ENCODE data around the gene RAB3IL1.

RAB3IL1 gene

DNA sequence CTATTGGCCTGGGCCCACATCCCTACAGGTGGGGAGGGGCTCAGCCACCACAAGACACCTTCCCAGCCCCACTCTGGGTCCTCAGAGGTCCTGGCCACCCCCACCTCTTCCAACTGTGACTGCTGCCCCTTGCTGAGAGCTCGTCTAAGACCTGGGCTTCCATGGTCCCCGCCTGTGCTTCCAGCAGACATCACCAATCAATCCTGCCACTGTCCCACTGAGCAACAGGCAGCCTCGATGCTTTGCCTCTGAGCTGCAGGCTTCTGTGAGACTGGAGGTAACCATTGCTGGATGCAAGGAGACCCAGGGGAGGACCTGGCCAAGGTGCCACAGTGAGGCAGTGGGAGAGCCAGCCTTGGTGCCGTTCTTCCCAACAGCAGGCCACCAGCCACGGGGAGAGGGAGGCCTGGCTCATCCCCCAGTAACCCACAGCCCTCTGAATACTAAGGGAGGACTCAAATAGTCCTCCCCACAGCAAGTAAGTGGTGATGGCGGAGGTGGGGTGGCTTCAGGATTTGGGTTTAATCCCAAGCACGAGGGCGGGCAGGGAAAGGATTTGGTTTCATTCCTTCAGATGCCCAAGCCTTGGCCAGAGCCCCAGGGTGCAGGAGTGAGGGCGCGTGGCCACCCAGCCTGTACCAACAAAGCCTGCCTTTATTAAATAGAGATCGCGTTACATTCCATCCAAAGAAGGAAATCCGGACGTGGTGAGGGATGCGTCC lies 20.5 kb downstream of the RAB3IL1 start:
- Histone ChIP-seq H3K36me3 (ENCODE audit: control insufficient read depth, insufficient read depth, low read length) (no peaks in the 10 kb centered on the region), H3K4me1 (ENCODE audit: control insufficient read depth, insufficient read depth, low read length) (peaks cover 8% of the 10 kb centered on the region), H3K4me3 (ENCODE audit: insufficient read depth, low read depth, low read length) (no peak overlapping the region), H3K27ac (ENCODE audit: insufficient read depth, low read depth, low read length, poor library complexity, severe bottlenecking) (peak overlapping the region; percentile 13), H3K9me3 (ENCODE audit: control insufficient read depth, low read length) (no peaks in the 10 kb centered on the region), H3K27me3 (ENCODE audit: control insufficient read depth, insufficient read depth, low read length, poor library complexity, severe bottlenecking) (peaks cover 14% of the 10 kb centered on the region)
- WGBS, 2 experiments: 85 to 88% methylated on average over 15 of the region's 15 CpGs

DNA sequence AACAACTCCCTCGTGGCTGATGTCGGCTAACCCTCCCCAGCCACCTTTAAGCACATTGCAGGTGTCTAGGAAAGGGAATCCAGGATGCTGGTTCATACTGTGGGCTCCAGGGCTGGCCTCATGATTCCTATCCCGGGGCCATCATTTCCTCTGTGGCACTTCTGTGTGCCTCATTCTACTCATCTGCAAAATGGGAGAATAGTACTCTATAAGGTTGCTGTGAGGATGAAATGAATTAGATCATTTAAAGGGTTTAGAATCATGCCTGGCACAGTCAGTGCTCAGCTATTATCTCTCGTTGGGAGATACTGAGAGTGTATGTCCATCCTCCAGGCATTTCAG lies 21.7 kb downstream of the RAB3IL1 start:
- Histone ChIP-seq H3K9me3 (ENCODE audit: control insufficient read depth, low read length) (no peaks in the 10 kb centered on the region), H3K36me3 (ENCODE audit: control insufficient read depth, insufficient read depth, low read length) (no peaks in the 10 kb centered on the region), H3K4me1 (ENCODE audit: control insufficient read depth, insufficient read depth, low read length) (peaks cover 12% of the 10 kb centered on the region), H3K4me3 (ENCODE audit: insufficient read depth, low read depth, low read length) (no peak overlapping the region), H3K27ac (ENCODE audit: insufficient read depth, low read depth, low read length, poor library complexity, severe bottlenecking) (no peak overlapping the region), H3K27me3 (ENCODE audit: control insufficient read depth, insufficient read depth, low read length, poor library complexity, severe bottlenecking) (peaks cover 21% of the 10 kb centered on the region)
- 91 to 94% methylated on average over 4 of the region's 4 CpGs for WGBS, 2 experiments

DNA sequence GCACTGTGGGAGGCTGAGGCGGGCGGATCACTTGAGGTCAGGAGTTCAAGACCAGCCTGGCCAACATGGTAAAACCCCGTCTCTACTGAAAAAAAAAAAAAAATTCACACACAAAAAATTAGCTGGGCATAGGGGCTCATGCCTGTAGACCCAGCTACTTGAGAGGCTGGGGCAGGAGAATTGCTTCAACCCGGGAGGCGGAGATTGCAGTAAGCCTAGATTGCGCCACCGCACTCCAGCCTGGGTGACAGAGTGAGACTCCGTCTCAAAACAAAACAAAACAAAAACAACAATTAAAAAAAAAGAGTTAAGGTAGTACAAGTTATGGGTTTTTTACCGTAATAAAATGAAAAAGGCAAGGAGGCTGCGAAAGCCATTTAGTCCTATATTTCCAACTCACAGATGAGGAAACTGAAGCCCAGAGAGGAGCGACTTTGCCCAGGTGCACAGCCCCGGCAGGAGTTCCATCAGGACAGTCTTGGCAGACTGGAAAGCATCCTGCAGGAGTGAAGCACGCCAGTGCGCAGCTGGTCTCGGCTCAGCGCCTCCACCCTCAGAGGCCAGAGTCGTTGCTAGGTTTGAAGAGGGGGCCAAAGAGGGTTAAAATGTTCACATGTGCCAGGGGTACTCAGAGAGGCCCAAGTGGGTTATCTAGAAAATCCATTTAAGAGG lies 22.2 kb downstream of the RAB3IL1 start:
- 92 to 93% methylated on average over 16 of the region's 17 CpGs for WGBS, 2 experiments

DNA sequence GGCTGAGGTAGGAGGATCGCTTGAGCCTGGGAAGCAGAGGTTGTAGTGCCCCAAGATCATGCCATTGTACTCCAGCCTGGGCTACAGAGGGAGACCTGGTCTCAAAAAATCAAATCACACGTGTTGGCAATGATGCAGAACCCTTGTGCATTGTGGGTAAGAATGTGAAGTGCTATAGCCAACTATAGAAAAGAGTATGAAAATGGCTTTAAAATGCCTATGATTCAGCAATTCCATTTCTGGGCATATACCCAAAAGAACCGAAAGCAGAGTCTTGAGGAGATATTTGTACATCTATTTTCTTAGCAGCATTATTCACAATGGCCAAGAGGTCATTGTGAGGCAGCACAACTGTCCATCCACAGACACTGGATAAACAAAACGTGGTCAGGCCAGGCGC lies 23.4 kb downstream of the RAB3IL1 start:
- peaks cover 28% of the 10 kb centered on the region for H3K27me3 ChIP-seq (ENCODE audit: control insufficient read depth, insufficient read depth, low read length, poor library complexity, severe bottlenecking)
- H3K4me1 ChIP-seq (ENCODE audit: control insufficient read depth, insufficient read depth, low read length): peaks cover 19% of the 10 kb centered on the region
- no peak overlapping the region for H3K27ac ChIP-seq (ENCODE audit: insufficient read depth, low read depth, low read length, poor library complexity, severe bottlenecking)
- 81 to 83% methylated on average over 5 of the region's 5 CpGs for WGBS, 2 experiments
- no peaks in the 10 kb centered on the region for H3K36me3 ChIP-seq (ENCODE audit: control insufficient read depth, insufficient read depth, low read length)
- H3K9me3 ChIP-seq (ENCODE audit: control insufficient read depth, low read length): no peaks in the 10 kb centered on the region
- no peak overlapping the region for H3K4me3 ChIP-seq (ENCODE audit: insufficient read depth, low read depth, low read length)

More for the DNA sequence above, 22.2 kb downstream of the RAB3IL1 start:
- no peak overlapping the region for H3K27ac ChIP-seq (ENCODE audit: insufficient read depth, low read depth, low read length, poor library complexity, severe bottlenecking)
- no peaks in the 10 kb centered on the region for H3K9me3 ChIP-seq (ENCODE audit: control insufficient read depth, low read length)
- H3K4me1 ChIP-seq (ENCODE audit: control insufficient read depth, insufficient read depth, low read length): peaks cover 17% of the 10 kb centered on the region
- H3K4me3 ChIP-seq (ENCODE audit: insufficient read depth, low read depth, low read length): no peak overlapping the region
- H3K36me3 ChIP-seq (ENCODE audit: control insufficient read depth, insufficient read depth, low read length): no peaks in the 10 kb centered on the region
- peaks cover 26% of the 10 kb centered on the region for H3K27me3 ChIP-seq (ENCODE audit: control insufficient read depth, insufficient read depth, low read length, poor library complexity, severe bottlenecking)

DNA sequence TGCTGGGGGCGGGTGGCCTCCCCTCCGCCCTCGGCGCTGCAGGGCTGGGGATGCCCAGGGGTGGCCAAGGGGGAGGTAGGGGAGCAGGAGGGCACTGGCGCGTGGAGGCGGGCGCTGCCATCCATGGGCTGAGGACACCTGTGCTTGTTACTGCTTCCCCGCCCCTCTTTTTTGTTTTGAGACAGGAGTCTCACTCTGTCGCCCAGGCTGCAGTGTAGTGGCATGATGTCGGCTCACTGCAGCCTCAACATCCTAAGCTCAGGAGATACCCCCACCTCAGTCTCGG lies 25.3 kb downstream of the RAB3IL1 start:
- Histone ChIP-seq H3K9me3 (ENCODE audit: control insufficient read depth, low read length) (no peaks in the 10 kb centered on the region), H3K27me3 (ENCODE audit: control insufficient read depth, insufficient read depth, low read length, poor library complexity, severe bottlenecking) (peaks cover 28% of the 10 kb centered on the region), H3K36me3 (ENCODE audit: control insufficient read depth, insufficient read depth, low read length) (no peaks in the 10 kb centered on the region), H3K4me3 (ENCODE audit: insufficient read depth, low read depth, low read length) (peak overlapping the region; percentile 58), H3K4me1 (ENCODE audit: control insufficient read depth, insufficient read depth, low read length) (peaks cover 15% of the 10 kb centered on the region), H3K27ac (ENCODE audit: insufficient read depth, low read depth, low read length, poor library complexity, severe bottlenecking) (no peak overlapping the region)
- WGBS, 2 experiments: 32 to 33% methylated on average over 12 of the region's 12 CpGs

DNA sequence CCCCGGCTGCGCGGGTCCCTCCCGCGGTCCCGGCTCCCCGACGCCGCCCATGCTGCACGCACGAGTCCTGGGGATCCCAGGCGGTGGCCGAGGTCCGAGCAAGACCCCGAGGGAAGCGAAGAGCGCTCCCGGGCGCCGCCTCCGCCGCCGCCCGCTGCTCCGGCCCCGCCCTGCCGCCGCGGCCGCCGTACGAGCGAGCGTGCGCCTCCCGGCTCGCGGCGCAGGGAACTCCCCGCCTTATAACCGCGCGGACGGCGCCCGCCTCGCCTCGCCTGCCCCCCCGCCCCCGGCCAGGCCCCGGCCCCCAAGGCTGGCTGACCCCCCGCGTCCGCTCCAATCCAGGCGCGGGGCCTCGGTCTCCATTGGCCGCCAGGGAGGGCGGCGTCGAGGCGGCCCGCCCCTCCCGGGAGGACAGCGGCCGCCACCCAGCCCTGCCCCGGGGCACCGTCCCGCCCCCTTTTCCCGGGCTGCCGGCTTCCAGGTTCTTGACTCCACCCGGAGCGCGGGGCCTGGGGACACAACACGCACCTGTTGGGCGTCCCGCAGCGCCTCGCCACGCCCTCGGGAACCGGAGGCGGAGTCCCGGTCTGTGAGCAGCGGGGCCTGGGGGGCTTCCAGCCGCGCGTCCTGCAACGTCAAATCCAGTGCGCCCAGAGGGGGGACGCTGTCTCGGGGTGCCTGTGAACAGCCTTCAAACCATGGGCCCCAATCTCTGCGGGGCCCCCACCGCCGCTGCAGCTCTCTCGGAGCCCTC lies 25.9 kb downstream of the RAB3IL1 start, which contains the start of gene FADS3:
Gene FADS3 (minus strand): TSS at position 215 of the 754 bp plus-strand sequence. CDS start 164 bp downstream, at position 51.
- H3K27ac ChIP-seq (ENCODE audit: insufficient read depth, low read depth, low read length, poor library complexity, severe bottlenecking): no peak within 1 kb of the TSS
- peak within 1 kb of the TSS; percentile 58 for H3K4me3 ChIP-seq (ENCODE audit: insufficient read depth, low read depth, low read length)
- H3K4me1 ChIP-seq (ENCODE audit: control insufficient read depth, insufficient read depth, low read length): peaks cover 11% of the 10 kb centered on the region
- 0% methylated on average over 96 of the region's 96 CpGs for WGBS, 2 experiments
- peaks cover 28% of the 10 kb centered on the region for H3K27me3 ChIP-seq (ENCODE audit: control insufficient read depth, insufficient read depth, low read length, poor library complexity, severe bottlenecking)
- H3K9me3 ChIP-seq (ENCODE audit: control insufficient read depth, low read length): no peaks in the 10 kb centered on the region
- H3K36me3 ChIP-seq (ENCODE audit: control insufficient read depth, insufficient read depth, low read length): no peaks in the 10 kb centered on the region

DNA sequence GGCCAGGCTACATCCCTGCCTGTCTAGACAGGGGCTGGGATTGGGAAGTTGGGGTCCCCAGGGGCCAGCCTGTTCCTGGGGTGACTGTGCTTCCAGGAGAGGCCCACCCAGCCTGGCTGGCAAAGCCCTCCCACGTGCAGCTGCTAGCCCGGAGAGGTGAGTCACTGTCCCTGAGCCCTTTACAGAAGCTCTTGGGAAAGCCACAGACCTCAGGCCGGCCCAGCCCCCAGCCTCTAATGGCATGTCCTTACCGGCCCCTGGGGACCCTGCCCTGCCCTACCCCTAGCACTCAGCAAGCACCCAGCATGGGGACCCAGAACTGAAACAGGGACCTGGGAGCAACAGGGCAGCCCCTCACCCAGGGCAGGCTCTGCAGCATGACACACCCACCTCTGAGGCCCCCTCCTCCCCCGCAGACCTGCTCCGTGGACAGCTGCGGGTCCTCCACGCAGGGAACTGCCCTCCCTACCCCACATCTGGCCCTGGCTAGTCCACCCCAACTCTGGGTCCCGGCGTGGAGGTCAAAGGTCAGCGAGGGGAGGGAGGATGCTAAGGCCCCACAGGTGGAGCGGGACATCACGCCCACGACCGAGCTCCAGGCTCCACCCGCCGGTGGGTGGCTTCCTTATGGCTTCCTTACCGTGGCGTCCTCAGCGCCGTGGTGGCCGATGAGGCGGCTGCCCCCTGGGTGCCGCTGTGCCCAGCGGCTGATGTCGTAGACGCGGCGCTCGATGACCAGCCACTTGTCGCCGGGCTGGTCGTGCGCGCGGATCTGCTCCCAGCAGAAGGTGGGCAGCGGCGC lies 26.6 kb downstream of the RAB3IL1 start:
- WGBS, 2 experiments: 2 to 3% methylated on average over 38 of the region's 38 CpGs
- Histone ChIP-seq H3K27ac (ENCODE audit: insufficient read depth, low read depth, low read length, poor library complexity, severe bottlenecking) (no peak overlapping the region), H3K4me1 (ENCODE audit: control insufficient read depth, insufficient read depth, low read length) (peaks cover 11% of the 10 kb centered on the region), H3K4me3 (ENCODE audit: insufficient read depth, low read depth, low read length) (peak overlapping the region; percentile 58), H3K36me3 (ENCODE audit: control insufficient read depth, insufficient read depth, low read length) (no peaks in the 10 kb centered on the region), H3K9me3 (ENCODE audit: control insufficient read depth, low read length) (no peaks in the 10 kb centered on the region), H3K27me3 (ENCODE audit: control insufficient read depth, insufficient read depth, low read length, poor library complexity, severe bottlenecking) (peaks cover 28% of the 10 kb centered on the region)

DNA sequence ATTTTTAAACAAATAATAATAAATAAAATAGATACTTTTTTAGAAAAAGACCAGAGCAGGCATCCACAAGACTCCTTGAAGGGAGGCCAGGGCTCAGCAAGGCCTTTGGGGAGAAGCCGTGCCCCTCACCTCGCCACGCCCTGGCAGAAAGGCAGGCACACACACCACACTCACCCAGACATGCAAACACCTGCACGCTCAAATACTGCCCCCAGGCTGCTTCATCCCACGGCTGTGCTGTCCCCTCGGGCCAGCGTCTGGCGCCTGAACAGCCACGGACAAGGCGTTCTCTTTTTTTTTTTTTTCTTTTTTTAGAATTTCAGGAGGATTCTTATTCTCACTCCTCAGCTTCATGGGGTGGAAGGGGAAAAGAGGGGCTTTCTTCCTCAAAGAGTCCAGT lies 27.5 kb downstream of the RAB3IL1 start:
- H3K36me3 ChIP-seq (ENCODE audit: control insufficient read depth, insufficient read depth, low read length): no peaks in the 10 kb centered on the region
- no peaks in the 10 kb centered on the region for H3K9me3 ChIP-seq (ENCODE audit: control insufficient read depth, low read length)
- H3K27ac ChIP-seq (ENCODE audit: insufficient read depth, low read depth, low read length, poor library complexity, severe bottlenecking): no peak overlapping the region
- 94% methylated on average over 10 of the region's 10 CpGs for WGBS, 2 experiments
- H3K27me3 ChIP-seq (ENCODE audit: control insufficient read depth, insufficient read depth, low read length, poor library complexity, severe bottlenecking): peaks cover 28% of the 10 kb centered on the region
- no peak overlapping the region for H3K4me3 ChIP-seq (ENCODE audit: insufficient read depth, low read depth, low read length)
- H3K4me1 ChIP-seq (ENCODE audit: control insufficient read depth, insufficient read depth, low read length): peaks cover 11% of the 10 kb centered on the region

DNA sequence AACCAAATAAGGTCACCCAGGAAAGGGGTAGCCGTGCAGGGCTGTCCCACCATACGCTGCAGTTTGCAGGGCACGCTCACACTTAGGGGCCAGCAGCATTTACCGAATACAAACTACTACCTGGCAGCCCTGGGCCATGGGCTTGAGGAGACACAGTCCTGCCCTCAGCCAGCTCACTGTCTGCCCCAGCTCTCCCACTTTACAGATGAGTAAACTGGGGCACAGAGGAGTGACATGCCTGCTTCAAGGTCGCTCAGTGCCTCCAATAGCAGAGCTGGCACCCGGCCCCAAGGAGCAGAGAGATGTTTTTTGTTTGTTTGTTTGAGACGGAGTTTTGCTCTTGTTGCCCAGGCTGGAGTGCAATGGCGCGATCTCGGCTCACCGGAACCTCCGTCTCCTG lies 28.8 kb downstream of the RAB3IL1 start:
- Histone ChIP-seq H3K36me3 (ENCODE audit: control insufficient read depth, insufficient read depth, low read length) (no peaks in the 10 kb centered on the region), H3K27ac (ENCODE audit: insufficient read depth, low read depth, low read length, poor library complexity, severe bottlenecking) (no peak overlapping the region), H3K4me1 (ENCODE audit: control insufficient read depth, insufficient read depth, low read length) (peaks cover 11% of the 10 kb centered on the region), H3K9me3 (ENCODE audit: control insufficient read depth, low read length) (no peaks in the 10 kb centered on the region), H3K4me3 (ENCODE audit: insufficient read depth, low read depth, low read length) (no peak overlapping the region), H3K27me3 (ENCODE audit: control insufficient read depth, insufficient read depth, low read length, poor library complexity, severe bottlenecking) (peaks cover 28% of the 10 kb centered on the region)
- WGBS, 2 experiments: 89 to 90% methylated on average over 12 of the region's 12 CpGs
